K562 (cell line): ENCODE results near the gene ACAP3. TPM values are rescaled to one million over a fixed set of nuclear protein-coding genes. Genes with fewer than 3 reads are reported as not detected.

Experiments used
- CCNT2 ChIP-seq: IDR thresholded peaks from 2 replicates; pipeline ENCODE4 v1.6.1; 2011; ENCODE audit warnings: borderline replicate concordance, low read depth, mild to moderate bottlenecking, moderate library complexity, mixed read lengths, low read length; ENCODE audit not compliant: insufficient read length; ENCODE audit errors: extremely low read depth
- CXXC5 ChIP-seq: fragments of 250-450 bp; sonication (Bioruptor Pico); IDR thresholded peaks from 2 replicates; pipeline ENCODE4 v1.8.0; 2022; ENCODE audit warnings: inconsistent platforms, mild to moderate bottlenecking, moderate library complexity
- ETV5 ChIP-seq: sonication (generic); formaldehyde crosslinking; IDR thresholded peaks from 2 replicates; pipeline ENCODE4 v1.4.0; 2020; ENCODE audit warnings: low read depth, mild to moderate bottlenecking, missing genetic modification reagents
- GABPB1 ChIP-seq: sonication (generic); formaldehyde crosslinking; IDR thresholded peaks from 2 replicates; pipeline ENCODE4 v1.8.0; 2022; ENCODE audit warnings: mild to moderate bottlenecking, missing genetic modification reagents
- KDM2B ChIP-seq: fragments of 250-450 bp; sonication (Bioruptor Pico); IDR thresholded peaks from 2 replicates; pipeline ENCODE4 v1.8.0; 2021; ENCODE audit warnings: mild to moderate bottlenecking, moderate library complexity
- MAFK ChIP-seq: IDR thresholded peaks from 2 replicates; pipeline ENCODE4 v1.6.1; 2011; ENCODE audit warnings: low read length, improper control_type of control experiment
- MAZ ChIP-seq, 2 experiments: fragments of 450-650 bp in 1 of 2; sonication (generic) in 1 of 2; formaldehyde crosslinking; IDR thresholded peaks in 1 of 2; conservative IDR thresholded peaks in 1 of 2; 2 replicates each; pipeline versions ENCODE4 v1.4.0 to v1.5.0; 2020; ENCODE audit warnings: mild to moderate bottlenecking in 1 of 2, missing genetic modification reagents in 1 of 2
- MYC ChIP-seq, 2 experiments: fragments of 250-450 bp in 1 of 2; sonication (Bioruptor Pico) in 1 of 2; IDR thresholded peaks; 2 replicates each; pipeline versions ENCODE4 v1.5.1 to v1.6.1; 2012 to 2021; ENCODE audit warnings: low read depth in 2 of 2, borderline replicate concordance in 1 of 2, improper control_type of control experiment in 1 of 2, low read length in 1 of 2, mild to moderate bottlenecking in 1 of 2, moderate library complexity in 1 of 2
- PHF8 ChIP-seq: fragments of 200-600 bp; sonication (generic); IDR thresholded peaks from 2 replicates; pipeline ENCODE4 v1.6.1; 2012; ENCODE audit warnings: mixed run types, mild to moderate bottlenecking, inconsistent platforms, low read length, moderate library complexity, borderline replicate concordance
- PML ChIP-seq: IDR thresholded peaks from 2 replicates; pipeline ENCODE4 v1.6.1; 2012; ENCODE audit warnings: low read length, inconsistent platforms
- PRMT5 ChIP-seq: sonication (generic); formaldehyde crosslinking; IDR thresholded peaks from 2 replicates; pipeline ENCODE4 v1.5.0; 2020; ENCODE audit warnings: missing genetic modification reagents
- PTTG1 ChIP-seq: fragments of 450-650 bp; IDR thresholded peaks from 2 replicates; pipeline ENCODE4 v1.6.1; 2016; ENCODE audit warnings: low read depth, mild to moderate bottlenecking, missing genetic modification characterization, missing compliant biosample characterization
- RBM17 ChIP-seq: fragments of 200-400 bp; formaldehyde crosslinking; IDR thresholded peaks from 2 replicates; pipeline ENCODE4 v1.6.1; 2017; ENCODE audit warnings: low read depth, mild to moderate bottlenecking, low read length, borderline replicate concordance
- RNF2 ChIP-seq: sonication (generic); IDR thresholded peaks from 2 replicates; pipeline ENCODE4 v1.6.1; 2016
- SMAD1 ChIP-seq: fragments of 150-350 bp; IDR thresholded peaks from 2 replicates; pipeline ENCODE4 v1.6.1; 2014; ENCODE audit warnings: low read length, low read depth; ENCODE audit not compliant: partially characterized antibody
- ZNF175 ChIP-seq: fragments of 200-800 bp; sonication (Bioruptor generic); IDR thresholded peaks from 2 replicates; pipeline ENCODE4 v1.6.1; 2016; ENCODE audit warnings: low read depth, mild to moderate bottlenecking, missing genetic modification characterization, missing compliant biosample characterization
- ZNF212 ChIP-seq: fragments of 450-650 bp; formaldehyde crosslinking; IDR thresholded peaks from 2 replicates; pipeline ENCODE4 v1.4.0; 2020; ENCODE audit warnings: mild to moderate bottlenecking
- ZNF695 ChIP-seq: fragments of 450-650 bp; formaldehyde crosslinking; IDR thresholded peaks from 2 replicates; pipeline ENCODE4 v1.4.0; 2020; ENCODE audit warnings: mild to moderate bottlenecking, moderate library complexity
- polyA plus RNA-seq, 8 experiments: library from polyadenylated mRNA; depleted of rRNA in 4 of 8; stranded (reverse) in 5 of 8; unstranded in 3 of 8; fragments of >200 nt; fragmentation: Nextera tagmentation in 2 of 8; fragmentation: Illumina TruSeq in 1 of 8; extraction: Ambion mirVana in 2 of 8; extraction: Trizol in 1 of 8; gene quantifications; 2 replicates each; pipeline versions ENCODE4 v1.2.1 to v1.2.3, GENCODE V29; 2011 to 2014; ENCODE audit warnings: inconsistent platforms in 1 of 8, missing spikeins in 1 of 8
- total RNA-seq, 7 experiments: library from RNA; depleted of rRNA in 6 of 7; stranded (reverse); fragments of >200 nt in 6 of 7; fragmentation: Illumina TruSeq in 2 of 7; extraction: Trizol in 2 of 7; gene quantifications; 2 replicates each; pipeline versions ENCODE4 v1.2.1 to v1.2.3, GENCODE V29; 2011 to 2021; ENCODE audit warnings: low replicate concordance in 1 of 7
- TF ChIP-seq, protein P1 (sequence below): sonication (generic); formaldehyde crosslinking; IDR thresholded peaks from 2 replicates; pipeline ENCODE4 v1.9.0; 2022; ENCODE audit warnings: mild to moderate bottlenecking, missing genetic modification reagents
- TF ChIP-seq, protein P2 (sequence below), 3 experiments: fragments of 200-800 bp in 1 of 3; sonication (Bioruptor generic) in 1 of 3; sonication (generic) in 1 of 3; formaldehyde crosslinking in 1 of 3; IDR thresholded peaks; 2 replicates each; pipeline versions ENCODE4 v1.6.1 to v1.8.0; 2016 to 2022; ENCODE audit warnings: mild to moderate bottlenecking in 2 of 3, missing compliant biosample characterization in 2 of 3, missing genetic modification characterization in 2 of 3, missing genetic modification reagents in 1 of 3
- TF ChIP-seq, protein P3 (sequence below): sonication (generic); formaldehyde crosslinking; IDR thresholded peaks from 2 replicates; pipeline ENCODE4 v1.8.1; 2023; ENCODE audit warnings: mild to moderate bottlenecking, missing genetic modification reagents, moderate library complexity
- TF ChIP-seq, protein P4 (sequence below), 2 experiments: IDR thresholded peaks; 2 replicates each; pipeline ENCODE4 v1.6.1; 2011; ENCODE audit warnings: borderline replicate concordance in 1 of 2, control low read depth in 1 of 2, low read depth in 1 of 2, low read length in 1 of 2, mild to moderate bottlenecking in 1 of 2, mixed read lengths in 1 of 2, moderate library complexity in 1 of 2; ENCODE audit not compliant: insufficient read depth in 1 of 2, insufficient read length in 1 of 2, poor library complexity in 1 of 2, severe bottlenecking in 1 of 2; ENCODE audit errors: extremely low read depth in 1 of 2

ACAP3 gene
- total and polyA plus RNA-seq, 9 of the 15 experiments (the other 6 are each of a cell fraction or from before 2014, with no cell fraction given), result 0.01 to 49.0 (median 12.0) TPM

DNA sequence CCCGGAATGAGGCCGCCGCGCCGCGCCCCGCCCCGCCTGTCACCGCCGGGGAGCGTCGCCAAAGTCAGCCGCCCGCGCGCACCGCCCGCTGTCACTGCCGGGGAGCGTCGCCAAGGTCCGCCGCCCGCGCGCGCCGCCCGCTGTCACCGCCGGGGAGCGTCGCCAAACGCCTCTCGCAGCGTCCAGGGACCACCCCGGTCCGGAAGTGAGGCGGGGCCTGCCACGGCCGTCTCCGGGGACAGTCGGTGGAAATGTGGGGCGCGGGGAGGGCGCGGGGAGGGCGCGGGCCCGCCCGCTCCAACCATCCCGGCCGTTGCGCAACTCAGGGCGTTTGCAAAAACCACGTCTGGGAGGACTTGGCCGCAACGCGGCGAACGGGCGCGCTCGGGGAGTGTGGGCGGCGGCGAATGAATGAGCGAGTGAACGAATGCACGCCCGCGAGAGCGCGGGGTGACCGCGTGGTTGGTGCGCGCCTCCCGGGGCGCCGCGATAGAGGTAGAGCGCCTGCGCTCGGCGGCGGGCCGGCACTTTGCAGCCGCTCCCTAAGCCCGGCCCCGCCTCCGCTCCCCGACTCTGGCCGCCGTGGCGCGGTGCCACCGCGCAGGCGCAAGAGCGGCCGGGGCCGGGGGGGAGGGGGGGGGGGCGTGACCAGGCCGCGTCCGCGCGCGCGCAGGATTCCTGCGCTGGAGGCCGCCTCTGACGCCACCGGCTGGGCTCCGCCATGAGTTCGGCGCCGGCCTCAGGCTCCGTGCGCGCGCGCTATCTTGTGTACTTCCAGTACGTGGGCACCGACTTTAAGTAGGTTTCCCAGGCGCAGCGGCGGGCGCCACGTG is at the start of gene ACAP3, which contains the start of gene PUSL1 (continued):
- TF ChIP-seq ZNF175 (0 out of 2 replicates have a peak, but pooled peaks have one; percentile 30), PRMT5 (CRISPR knock-in tag) (0 out of 2 replicates have a peak, but pooled peaks have one; percentile 55), MAZ (CRISPR knock-in tag; conservative IDR thresholded peaks at IDR 0.05 in 1 of 2, IDR thresholded peaks at IDR 0.05 in 1 of 2) (peak; percentile 77 to 89), PHF8 (peak; percentile 81; the same call in 1 of the 2 replicates), RNF2 (peak; percentile 51; the same call in 1 of the 2 replicates), ETV5 (CRISPR knock-in tag) (peak; percentile 99), RBM17 (no peak), KDM2B (CRISPR knock-in tag) (peak; percentile 87; the same call in 1 of the 2 replicates), MAFK (no peak), CCNT2 (peak; percentile 65), PTTG1 (tag) (no peak), GABPB1 (CRISPR knock-in tag) (peak; percentile 79), MYC (IDR thresholded peaks at IDR 0.05; ENCODE audit: low read depth, low read length) (peak; percentile 97), MYC (CRISPR knock-in tag; IDR thresholded peaks at IDR 0.05; ENCODE audit: borderline replicate concordance, low read depth) (peak; percentile 91; the same call in 1 of the 2 replicates), SMAD1 (no peak), ZNF695 (no peak), CXXC5 (CRISPR knock-in tag) (peak; percentile 90), PML (peak; percentile 19; the same call in 1 of the 2 replicates), ZNF212 (CRISPR knock-in tag) (no peak)
- TF ChIP-seq, protein P1, sequence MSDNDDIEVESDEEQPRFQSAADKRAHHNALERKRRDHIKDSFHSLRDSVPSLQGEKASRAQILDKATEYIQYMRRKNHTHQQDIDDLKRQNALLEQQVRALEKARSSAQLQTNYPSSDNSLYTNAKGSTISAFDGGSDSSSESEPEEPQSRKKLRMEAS (CRISPR knock-in tag), result peak; percentile 85
- TF ChIP-seq, protein P2, sequence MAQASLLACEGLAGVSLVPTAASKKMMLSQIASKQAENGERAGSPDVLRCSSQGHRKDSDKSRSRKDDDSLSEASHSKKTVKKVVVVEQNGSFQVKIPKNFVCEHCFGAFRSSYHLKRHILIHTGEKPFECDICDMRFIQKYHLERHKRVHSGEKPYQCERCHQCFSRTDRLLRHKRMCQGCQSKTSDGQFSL (CRISPR knock-in tag; IDR thresholded peaks at IDR 0.05), result peak; percentile 96
- TF ChIP-seq, protein P2 (tag; IDR thresholded peaks at IDR 0.05), result peak in 1 of 2 experiments; percentile 99; a peak in 2 of 4 replicates
- TF ChIP-seq, protein P3, sequence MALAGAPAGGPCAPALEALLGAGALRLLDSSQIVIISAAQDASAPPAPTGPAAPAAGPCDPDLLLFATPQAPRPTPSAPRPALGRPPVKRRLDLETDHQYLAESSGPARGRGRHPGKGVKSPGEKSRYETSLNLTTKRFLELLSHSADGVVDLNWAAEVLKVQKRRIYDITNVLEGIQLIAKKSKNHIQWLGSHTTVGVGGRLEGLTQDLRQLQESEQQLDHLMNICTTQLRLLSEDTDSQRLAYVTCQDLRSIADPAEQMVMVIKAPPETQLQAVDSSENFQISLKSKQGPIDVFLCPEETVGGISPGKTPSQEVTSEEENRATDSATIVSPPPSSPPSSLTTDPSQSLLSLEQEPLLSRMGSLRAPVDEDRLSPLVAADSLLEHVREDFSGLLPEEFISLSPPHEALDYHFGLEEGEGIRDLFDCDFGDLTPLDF (CRISPR knock-in tag), result peak; percentile 93
- TF ChIP-seq, protein P4, sequence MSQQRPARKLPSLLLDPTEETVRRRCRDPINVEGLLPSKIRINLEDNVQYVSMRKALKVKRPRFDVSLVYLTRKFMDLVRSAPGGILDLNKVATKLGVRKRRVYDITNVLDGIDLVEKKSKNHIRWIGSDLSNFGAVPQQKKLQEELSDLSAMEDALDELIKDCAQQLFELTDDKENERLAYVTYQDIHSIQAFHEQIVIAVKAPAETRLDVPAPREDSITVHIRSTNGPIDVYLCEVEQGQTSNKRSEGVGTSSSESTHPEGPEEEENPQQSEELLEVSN (IDR thresholded peaks at IDR 0.05; ENCODE audit: borderline replicate concordance in 1 of 2, extremely low read depth in 1 of 2, insufficient read depth in 1 of 2, insufficient read length in 1 of 2, low read depth in 1 of 2, low read length in 1 of 2, poor library complexity in 1 of 2, severe bottlenecking in 1 of 2), result peak; percentile 18 to 81
